PC-3 (cell line): ENCODE measurements around the gene CACNA1D.
"Not testable (repeated sequence)": the region's sequence is repeated elsewhere in the genome, so short reads cannot be mapped to it uniquely, and the experiment has no call there.

Source experiments
- CTCF ChIP-seq: fragments of 300-600 bp; sonication (generic); conservative IDR thresholded peaks from 2 replicates; pipeline ENCODE4 v1.5.1; 2017; ENCODE audit warnings: antibody characterized with exemption, low read depth, mild to moderate bottlenecking, low read length
- EZH2 ChIP-seq: fragments of 300-600 bp; sonication (generic); IDR thresholded peaks from one replicate; pipeline ENCODE4 v1.6.1; 2017; ENCODE audit warnings: antibody characterized with exemption, mild to moderate bottlenecking, low read length; ENCODE audit not compliant: unreplicated experiment
- EZH2phosphoT487 ChIP-seq: fragments of 300-600 bp; sonication (generic); IDR thresholded peaks from 2 replicates; pipeline ENCODE4 v1.6.1; 2018; ENCODE audit warnings: mild to moderate bottlenecking, antibody characterized with exemption, low read length, borderline replicate concordance

- not testable (repeated sequence) for TF ChIP-seq EZH2, CTCF, EZH2phosphoT487
These were observed 24.7 kb upstream of the CACNA1D start for GRCh38 chr3:53469758-53470157.
